ENCODE measurements around the gene PACS2.
"Not testable (repeated sequence)": the region's sequence is repeated elsewhere in the genome, so short reads cannot be mapped to it uniquely, and the experiment has no call there.

PACS2 gene

DNA sequence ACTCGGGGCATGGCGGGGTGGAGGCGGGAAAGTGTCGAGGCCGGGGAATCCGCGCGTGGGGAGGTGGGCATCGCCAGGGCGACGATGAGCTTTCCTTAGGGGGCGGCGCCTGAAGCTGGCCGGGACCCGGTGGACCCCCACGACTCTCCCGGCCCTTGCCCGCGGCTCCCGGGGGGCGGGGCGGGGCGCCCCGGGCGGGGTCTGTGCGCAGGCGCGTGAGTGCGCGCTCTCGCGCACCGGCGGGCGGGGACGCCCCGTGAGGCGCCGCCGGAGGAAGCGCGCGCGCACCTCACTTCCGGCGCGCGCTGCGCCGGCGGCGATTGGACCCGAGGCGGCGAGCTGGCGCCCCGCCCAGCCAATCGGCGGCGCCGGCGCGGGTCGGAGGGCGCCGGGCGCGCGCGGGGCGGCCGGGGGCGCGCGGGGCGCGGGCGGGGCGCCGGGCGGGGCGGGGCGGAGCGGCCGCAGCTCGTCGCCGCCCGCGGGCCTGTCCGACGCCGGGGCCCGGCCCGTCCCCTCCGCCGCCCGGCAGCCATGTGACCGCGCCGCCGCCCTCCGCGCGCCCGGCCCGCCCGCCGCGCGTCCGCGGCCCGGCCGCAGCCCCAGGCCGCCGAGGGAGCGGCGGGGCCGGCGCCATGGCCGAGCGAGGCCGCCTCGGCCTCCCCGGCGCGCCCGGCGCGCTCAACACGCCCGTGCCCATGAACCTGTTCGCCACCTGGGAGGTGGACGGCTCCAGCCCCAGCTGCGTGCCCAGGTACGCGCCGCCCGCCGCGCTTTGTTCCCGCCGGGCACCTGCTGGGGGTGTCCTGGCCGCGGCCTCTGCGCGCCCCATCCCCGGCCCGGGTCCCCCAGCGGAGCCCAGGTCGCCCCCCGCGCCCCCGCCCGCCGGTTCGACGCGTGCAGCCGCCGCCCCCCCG is at the start of gene PACS2:
TSS of gene PACS2 (plus strand) at position 462 of the 914 bp plus-strand sequence. CDS start at position 633, 171 bp downstream.
- no peak for DNase-seq

GRCh38 chr14:105267820-105268548 is 46.6 kb upstream of the PACS2 start:
- no peak for DNase-seq

- DNase-seq = no peak
These were observed 45.7 kb upstream of the PACS2 start for GRCh38 chr14:105268736-105269354.

DNA sequence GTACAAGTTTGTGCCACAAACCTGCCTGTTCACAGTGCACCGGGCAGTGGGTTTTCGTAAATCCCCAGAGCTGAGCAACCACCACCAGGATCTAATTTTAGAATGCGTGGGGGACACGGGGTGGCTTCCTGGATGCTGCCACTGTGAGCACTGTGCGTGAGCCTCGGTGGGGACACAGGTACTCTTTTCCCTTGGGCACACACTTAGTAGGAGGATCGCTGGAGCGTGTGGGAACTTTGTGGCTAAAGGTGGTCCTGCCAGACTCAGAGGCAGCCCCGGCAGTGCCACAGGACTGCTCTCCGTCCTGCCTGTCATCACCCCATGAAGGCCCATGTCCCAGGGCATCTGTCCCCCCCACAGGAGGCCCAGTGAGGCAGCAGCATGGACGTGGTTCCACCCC is 45.1 kb upstream of the PACS2 start:
- no peak for DNase-seq

GRCh38 chr14:105271224-105271890 is 43.2 kb upstream of the PACS2 start:
- no peak for DNase-seq

- no peak for DNase-seq
These were observed 41.9 kb upstream of the PACS2 start for GRCh38 chr14:105272623-105273022.

DNA sequence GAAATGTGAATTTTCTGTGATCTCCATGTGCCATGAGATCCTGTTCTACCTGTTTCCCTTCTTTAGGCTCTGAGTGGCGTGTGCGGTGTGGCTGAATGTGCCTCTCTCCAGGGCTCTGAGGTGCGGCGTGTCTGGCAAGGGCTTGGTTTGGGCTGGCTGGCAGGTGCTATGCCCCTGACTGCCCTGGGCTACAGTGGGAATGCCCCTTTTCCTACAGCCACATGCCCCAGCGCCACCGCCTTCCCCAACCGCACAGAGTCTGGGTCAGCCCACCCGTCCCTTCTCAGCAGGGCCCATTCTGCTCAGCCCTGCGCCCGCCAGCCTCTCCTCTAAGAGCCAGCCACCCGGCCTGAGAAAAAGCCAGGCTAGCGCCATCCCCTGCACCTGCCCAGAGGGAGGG is 41.5 kb upstream of the PACS2 start:
- no peak for DNase-seq

GRCh38 chr14:105274637-105275036 is 39.9 kb upstream of the PACS2 start:
- no peak for DNase-seq

DNA sequence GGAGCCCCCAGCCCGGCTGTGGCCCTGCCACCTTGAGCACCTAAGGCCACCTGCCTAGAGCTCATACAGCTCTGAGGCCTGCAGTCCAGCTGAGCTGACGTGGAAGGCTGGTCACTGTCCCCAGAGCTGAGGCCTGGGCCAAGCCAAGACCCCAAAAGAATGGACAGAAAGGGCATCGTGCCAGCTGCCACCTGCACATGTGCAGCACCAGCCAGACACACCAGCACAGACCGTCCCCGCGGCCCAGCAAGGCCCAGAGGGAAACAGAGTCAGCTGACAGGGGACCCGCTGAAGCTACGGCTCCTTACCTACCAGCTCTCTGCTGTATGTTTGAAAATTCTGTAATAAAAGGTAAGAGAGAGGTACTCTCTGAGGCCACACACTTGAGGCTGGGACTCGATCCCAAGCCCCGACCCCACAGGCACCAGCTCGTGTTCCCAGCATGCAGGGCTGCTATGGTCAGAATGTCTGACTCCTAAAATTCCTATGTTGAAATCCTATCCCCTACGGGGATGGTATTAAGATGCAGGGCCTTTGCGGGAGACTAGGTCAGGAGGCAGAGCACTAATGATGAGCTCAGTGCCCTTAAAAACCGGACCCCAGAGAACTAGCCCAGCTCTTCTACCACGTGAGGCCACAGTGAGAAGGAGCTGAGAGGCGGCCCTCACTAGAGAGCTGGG is 39.1 kb upstream of the PACS2 start:
- no peak for DNase-seq

- not testable (repeated sequence) for DNase-seq
These were observed 37.1 kb upstream of the PACS2 start for GRCh38 chr14:105277448-105277847.

DNA sequence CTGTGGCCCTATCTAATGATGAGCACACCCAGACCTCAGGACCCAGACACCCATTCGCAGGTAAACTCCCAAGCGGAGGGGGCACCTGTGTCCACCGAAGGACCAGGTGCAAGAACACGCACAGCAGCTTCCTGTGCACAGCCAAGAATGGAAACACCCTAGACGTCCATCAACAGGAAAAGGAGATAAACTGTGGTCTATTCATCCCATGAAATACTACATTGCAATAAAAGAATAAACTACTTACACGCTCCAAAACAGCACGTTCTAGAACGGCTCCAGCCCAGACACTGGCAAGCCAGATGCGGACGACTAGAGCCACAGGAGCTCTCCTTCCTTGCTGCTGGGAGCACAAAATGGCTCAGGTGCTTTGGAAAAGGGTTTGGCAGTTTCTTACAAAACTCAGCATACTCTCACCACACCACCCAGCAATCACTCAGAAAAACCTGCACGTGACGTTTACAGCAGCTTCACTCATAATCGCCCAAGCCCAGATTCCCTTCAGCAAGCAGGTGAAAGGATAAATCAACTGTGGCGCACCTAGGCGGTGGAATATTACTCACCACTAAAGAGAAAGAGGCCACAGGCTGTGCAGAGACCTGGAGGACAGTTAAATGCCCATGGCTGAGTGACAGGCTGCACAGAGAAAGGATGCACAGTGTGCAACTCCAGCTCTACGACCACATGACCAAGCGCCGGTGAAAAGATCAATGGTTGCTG is 34.7 kb upstream of the PACS2 start:
- no peak for DNase-seq

DNA sequence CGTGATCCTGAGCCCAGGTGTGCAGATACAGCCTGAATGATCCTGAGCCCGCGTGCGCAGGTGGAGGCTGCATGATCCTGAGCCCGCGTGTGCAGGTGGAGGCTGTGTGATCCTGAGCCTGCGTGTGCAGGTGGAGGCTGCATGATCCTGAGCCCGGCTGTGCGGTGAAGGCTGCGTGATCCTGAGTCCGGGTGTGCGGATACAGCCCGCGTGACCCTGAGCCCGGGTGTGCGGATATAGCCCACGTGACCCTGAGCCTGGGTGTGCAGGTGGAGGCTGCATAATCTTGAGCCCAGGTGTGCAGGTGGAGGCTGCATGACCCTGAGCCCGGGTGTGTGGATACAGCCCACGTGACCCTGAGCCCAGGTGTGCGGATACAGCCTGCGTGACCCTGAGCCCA is 34.0 kb upstream of the PACS2 start:
- DNase-seq = no peak

DNA sequence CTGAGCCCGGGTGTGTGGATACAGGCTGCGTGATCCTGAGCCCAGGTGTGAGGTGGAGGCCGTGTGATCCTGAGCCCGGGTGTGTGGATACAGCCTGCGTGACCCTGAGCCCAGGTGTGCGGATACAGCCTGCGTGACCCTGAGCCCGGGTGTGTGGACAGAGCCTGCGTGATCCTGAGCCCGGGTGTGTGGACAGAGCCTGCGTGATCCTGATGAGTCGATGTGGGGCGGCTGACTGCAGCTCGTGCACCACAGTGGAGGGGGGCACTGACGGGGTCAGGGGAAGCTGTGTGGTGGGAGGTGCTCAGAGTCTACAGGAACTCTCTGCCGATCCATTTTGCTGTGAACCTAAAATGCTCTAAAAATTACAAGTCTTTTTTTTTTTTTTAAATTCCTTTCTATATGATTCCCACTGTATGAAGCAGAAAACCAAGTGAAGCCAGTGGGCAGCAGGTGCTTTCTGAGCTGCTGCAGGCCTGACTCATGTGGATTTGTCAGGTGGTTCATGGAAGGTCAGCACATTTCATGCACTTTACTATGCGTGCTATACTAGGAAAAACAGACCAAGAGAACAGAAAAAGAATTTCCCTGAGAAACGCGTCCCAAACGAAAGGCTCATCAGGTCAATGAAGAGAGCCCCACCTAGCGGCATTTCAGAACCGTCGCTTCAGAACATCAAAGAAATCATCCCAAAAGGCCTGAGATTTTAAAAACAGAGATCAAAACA is 33.0 kb upstream of the PACS2 start:
- DNase-seq = peak; percentile 69

- no peak for DNase-seq
These were observed 32.3 kb upstream of the PACS2 start for GRCh38 chr14:105282098-105282725.

DNA sequence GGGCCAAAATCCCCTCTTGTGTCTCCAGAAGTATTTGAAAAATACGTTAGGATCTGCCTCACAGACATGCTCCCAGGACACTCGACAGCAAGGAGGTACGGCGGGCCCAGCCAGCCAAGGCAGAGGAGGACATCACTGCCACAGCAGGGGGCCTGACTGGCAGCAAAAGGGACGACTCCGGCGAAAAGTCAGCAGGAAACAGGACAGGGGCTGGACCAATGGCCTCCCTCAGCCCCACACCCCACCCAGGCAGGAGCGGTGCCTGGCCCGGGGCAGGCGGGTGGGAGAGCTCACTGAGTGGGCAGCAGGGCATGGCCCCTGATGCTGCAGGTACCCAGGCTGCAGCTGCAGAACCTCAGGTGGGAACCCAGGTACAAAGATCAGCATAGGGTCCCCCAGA is 31.5 kb upstream of the PACS2 start:
- no peak for DNase-seq

- DNase-seq = no peak
These were observed 30.6 kb upstream of the PACS2 start for GRCh38 chr14:105283899-105284298.

GRCh38 chr14:105285174-105285573 is 29.4 kb upstream of the PACS2 start:
- DNase-seq = no peak

GRCh38 chr14:105286759-105287144 is 27.8 kb upstream of the PACS2 start:
- no peak for DNase-seq

GRCh38 chr14:105287249-105288102 is 27.1 kb upstream of the PACS2 start:
- DNase-seq = no peak

GRCh38 chr14:105288936-105289335 is 25.6 kb upstream of the PACS2 start:
- not testable (repeated sequence) for DNase-seq

Measured in retina (tissue), 1 donor.